ENCODE data around the gene CDC42.

DNA sequence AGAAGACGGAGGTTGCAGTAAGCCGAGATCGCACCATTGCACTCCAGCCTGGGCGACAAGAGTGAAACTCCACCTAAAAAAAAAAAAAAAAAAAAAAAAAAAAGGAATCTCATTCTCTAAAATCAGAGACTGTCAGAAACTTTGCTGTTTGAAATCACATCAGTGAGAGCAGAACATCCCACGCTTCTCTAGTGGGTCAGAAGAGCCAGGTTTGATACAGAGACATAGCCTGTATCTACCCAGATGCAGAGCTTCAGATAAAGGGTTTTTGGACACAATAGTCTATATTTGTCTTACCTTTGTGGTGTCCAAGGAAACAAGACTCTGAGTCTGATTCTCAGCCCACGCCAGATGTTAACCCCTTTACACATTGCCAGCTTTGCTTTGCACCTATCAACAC, 31.4 kb upstream of the CDC42 start:
- TF ChIP-seq GATA2 (IDR thresholded peaks at IDR 0.05; ENCODE audit: low read depth, low read length) (no peak), GATA3 (IDR thresholded peaks at IDR 0.05; ENCODE audit: low read depth, low read length) (no peak)

All from SH-SY5Y (cell line).